ENCODE measurements around the gene NCS1. TPM values are rescaled to one million over a fixed set of nuclear protein-coding genes. Genes with fewer than 3 reads are reported as not detected.

The NCS1 gene
- total and polyA plus RNA-seq, 9 of the 15 experiments (the other 6 are each of a cell fraction or from before 2014, with no cell fraction given), result 0.28 to 27.0 (median 9.6) TPM

GRCh38 chr9:130225071-130225470 lies 52.9 kb downstream of the NCS1 start:
- POLR2A ChIA-PET, result interaction anchor here (0.7 to 1.2 kb wide), 2 partner anchors 14 to 20 kb away, joined by 3 read pairs; no protein-coding TSS in a partner anchor
- no peak overlapping the region for H3K4me2 ChIP-seq (ENCODE audit: insufficient read depth, low read length)
- H3K9me3 ChIP-seq (replicated peaks; ENCODE audit: control insufficient read depth, insufficient read depth, low read depth, low read length), result 0 out of 2 replicates have a peak, but pooled peaks cover 5% of the 10 kb centered on the region
- H3K36me3 ChIP-seq (ENCODE audit: control insufficient read depth, insufficient read depth, low read length), result peaks cover 15% of the 10 kb centered on the region; the same call in 2 of the 3 replicates
- H3K9ac ChIP-seq (ENCODE audit: insufficient read depth in 1 of 2, low read depth in 2 of 2, low read length in 2 of 2), result no peak overlapping the region
- DNase-seq (ENCODE audit: extremely low read depth in 1 of 4, low spot score in 3 of 4) (no peak), FAIRE-seq (no peak), ATAC-seq (no peak)
- H4K20me1 ChIP-seq (replicated peaks; ENCODE audit: control insufficient read depth, insufficient read depth, low read length), result no peaks in the 10 kb centered on the region
- H3K9me1 ChIP-seq (ENCODE audit: control insufficient read depth, insufficient read depth, low read length), result peaks cover under 1% of the 10 kb centered on the region
- H3K27me3 ChIP-seq (ENCODE audit: control insufficient read depth in 2 of 2, insufficient read depth in 2 of 2, low read length in 2 of 2), result no peaks in the 10 kb centered on the region
- H3K4me1 ChIP-seq (replicated peaks in 1 of 2; ENCODE audit: control insufficient read depth in 2 of 2, insufficient read depth in 2 of 2, low read length in 2 of 2), result peaks cover 0 to under 1% of the 10 kb centered on the region in 2 experiments; a peak in 1 of 5 replicates
- intact Hi-C loops (cut with micrococcal nuclease) (no loop called here), in situ Hi-C loops (cut with MboI) (no loop called here)
- BruUV-seq (replicated peaks), result no TSS peak
- H3K4me3 ChIP-seq, result no peak overlapping the region
- no peak overlapping the region for H2AFZ ChIP-seq (ENCODE audit: low read depth, low read length)
- no peaks in the 10 kb centered on the region for H3K79me2 ChIP-seq (ENCODE audit: control insufficient read depth, insufficient read depth, low read length)
- CTCF ChIA-PET (ENCODE audit: low intra/inter-chr PET ratio), result no interaction called here
- 88% methylated on average over 11 of the region's 11 CpGs for WGBS (ENCODE audit: insufficient coverage, low coverage, missing lambda C conversion rate)
- no peak for TF ChIP-seq ETV1 (tag; conservative IDR thresholded peaks at IDR 0.05; ENCODE audit: low read depth)
- H3K27ac ChIP-seq (ENCODE audit: extremely low read depth, low read depth, low read length), result no peak overlapping the region

GRCh38 chr9:130225586-130225985 lies 53.4 kb downstream of the NCS1 start:
- 0 out of 2 replicates have a peak, but pooled peaks cover 5% of the 10 kb centered on the region for H3K9me3 ChIP-seq (replicated peaks; ENCODE audit: control insufficient read depth, insufficient read depth, low read depth, low read length)
- FAIRE-seq, result no peak
- H3K27me3 ChIP-seq (ENCODE audit: control insufficient read depth in 2 of 2, insufficient read depth in 2 of 2, low read length in 2 of 2), result no peaks in the 10 kb centered on the region
- TF ChIP-seq LEF1 (IDR thresholded peaks at IDR 0.05) (no peak), PRDM10 (IDR thresholded peaks at IDR 0.05; ENCODE audit: partially characterized antibody) (no peak), BACH1 (tag; IDR thresholded peaks at IDR 0.05) (no peak)
- H3K4me2 ChIP-seq (ENCODE audit: insufficient read depth, low read length), result no peak overlapping the region
- WGBS (ENCODE audit: insufficient coverage, low coverage, missing lambda C conversion rate), result 93% methylated on average over 20 of the region's 20 CpGs
- H3K9ac ChIP-seq (ENCODE audit: insufficient read depth in 1 of 2, low read depth in 2 of 2, low read length in 2 of 2), result no peak overlapping the region
- peaks cover 15% of the 10 kb centered on the region; the same call in 2 of the 3 replicates for H3K36me3 ChIP-seq (ENCODE audit: control insufficient read depth, insufficient read depth, low read length)
- ChIA-PET POLR2A (interaction anchor here (0.7 to 1.2 kb wide), 2 partner anchors 14 to 20 kb away, joined by 3 read pairs; no protein-coding TSS in a partner anchor), CTCF (ENCODE audit: low intra/inter-chr PET ratio) (no interaction called here)
- H3K4me3 ChIP-seq, result no peak overlapping the region
- no peaks in the 10 kb centered on the region for H3K79me2 ChIP-seq (ENCODE audit: control insufficient read depth, insufficient read depth, low read length)
- H3K9me1 ChIP-seq (ENCODE audit: control insufficient read depth, insufficient read depth, low read length), result no peaks in the 10 kb centered on the region
- no TSS peak for BruUV-seq (replicated peaks)
- H3K27ac ChIP-seq (ENCODE audit: extremely low read depth, low read depth, low read length), result no peak overlapping the region
- DNase-seq (ENCODE audit: extremely low read depth in 1 of 4, low spot score in 3 of 4), result no peak
- no peaks in the 10 kb centered on the region for H3K4me1 ChIP-seq (replicated peaks in 1 of 2; ENCODE audit: control insufficient read depth in 2 of 2, insufficient read depth in 2 of 2, low read length in 2 of 2)
- no peaks in the 10 kb centered on the region for H4K20me1 ChIP-seq (replicated peaks; ENCODE audit: control insufficient read depth, insufficient read depth, low read length)
- in situ Hi-C loops (cut with MboI), result no loop called here
- H2AFZ ChIP-seq (ENCODE audit: low read depth, low read length), result no peak overlapping the region
- ATAC-seq, result no peak
- intact Hi-C loops (cut with micrococcal nuclease), result no loop called here

All from K562 (cell line).